Transverse colon (tissue), 4 donors: ENCODE data around the gene ABL1.

Experiments
- EP300 ChIP-seq: sonication (generic); formaldehyde crosslinking; IDR thresholded peaks from one replicate; pipeline ENCODE4 v1.6.1; 2017; ENCODE audit warnings: antibody characterized with exemption, low read depth
- POLR2A ChIP-seq: fragments of 450-650 bp; IDR thresholded peaks from one replicate; pipeline ENCODE4 v1.6.1; 2016; ENCODE audit warnings: antibody characterized with exemption, mild to moderate bottlenecking, moderate library complexity
- POLR2AphosphoS5 ChIP-seq, 3 donors: sonication (generic); formaldehyde crosslinking; IDR thresholded peaks; one replicate each; pipeline ENCODE4 v1.6.1; 2016; ENCODE audit warnings: antibody characterized with exemption in 3 of 3
- TF ChIP-seq, protein P1 (sequence below), 5 experiments: fragments of 200-600 bp in 3 of 5; fragments of 450-650 bp in 2 of 5; sonication (generic) in 3 of 5; IDR thresholded peaks; 1 replicate in 2 of 5; 2 replicates in 3 of 5; pipeline ENCODE4 v1.5.1; 2016 to 2017; ENCODE audit warnings: antibody characterized with exemption in 5 of 5, inconsistent platforms in 3 of 5, mild to moderate bottlenecking in 2 of 5, moderate library complexity in 1 of 5

DNA sequence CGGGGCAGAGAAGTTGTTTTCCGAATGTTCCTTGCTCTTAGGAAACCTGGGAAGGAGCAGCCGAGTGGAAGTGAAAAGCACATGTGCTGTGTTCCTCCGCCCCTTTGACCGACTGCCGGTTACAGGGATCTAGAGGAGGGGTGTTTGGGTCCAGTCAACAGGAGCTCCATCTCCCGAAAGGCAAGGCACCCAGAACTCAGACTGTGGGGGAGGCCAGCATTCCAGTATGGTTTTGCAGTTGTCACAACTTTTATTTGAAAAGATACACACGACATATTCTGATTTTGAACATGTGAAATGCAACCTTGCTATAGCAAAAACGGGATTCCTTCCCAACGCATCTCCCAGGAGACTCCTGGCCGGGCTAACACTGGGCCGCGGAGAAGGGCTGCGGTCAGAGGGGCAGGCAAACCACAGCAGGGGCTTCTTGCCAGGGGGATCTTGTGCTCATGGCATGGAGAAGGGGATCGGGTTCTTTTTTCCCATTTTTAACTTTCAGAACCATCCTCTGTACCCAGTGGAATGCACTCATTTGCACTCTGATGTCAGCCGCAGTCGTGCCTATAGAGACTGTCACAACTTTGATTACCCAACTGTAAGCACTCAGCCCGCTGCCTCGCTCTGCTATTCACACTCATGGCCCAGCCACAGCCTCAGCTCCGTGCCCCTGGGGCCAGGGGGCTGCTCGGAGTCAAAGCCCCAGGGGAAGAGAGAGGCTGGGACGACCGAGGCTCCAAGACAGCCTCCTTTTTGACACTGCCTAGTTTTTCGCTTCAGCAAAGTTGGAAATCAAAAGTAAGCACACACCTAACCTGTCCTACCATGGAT is 57.6 kb downstream of the ABL1 start:
- TF ChIP-seq, protein P1, sequence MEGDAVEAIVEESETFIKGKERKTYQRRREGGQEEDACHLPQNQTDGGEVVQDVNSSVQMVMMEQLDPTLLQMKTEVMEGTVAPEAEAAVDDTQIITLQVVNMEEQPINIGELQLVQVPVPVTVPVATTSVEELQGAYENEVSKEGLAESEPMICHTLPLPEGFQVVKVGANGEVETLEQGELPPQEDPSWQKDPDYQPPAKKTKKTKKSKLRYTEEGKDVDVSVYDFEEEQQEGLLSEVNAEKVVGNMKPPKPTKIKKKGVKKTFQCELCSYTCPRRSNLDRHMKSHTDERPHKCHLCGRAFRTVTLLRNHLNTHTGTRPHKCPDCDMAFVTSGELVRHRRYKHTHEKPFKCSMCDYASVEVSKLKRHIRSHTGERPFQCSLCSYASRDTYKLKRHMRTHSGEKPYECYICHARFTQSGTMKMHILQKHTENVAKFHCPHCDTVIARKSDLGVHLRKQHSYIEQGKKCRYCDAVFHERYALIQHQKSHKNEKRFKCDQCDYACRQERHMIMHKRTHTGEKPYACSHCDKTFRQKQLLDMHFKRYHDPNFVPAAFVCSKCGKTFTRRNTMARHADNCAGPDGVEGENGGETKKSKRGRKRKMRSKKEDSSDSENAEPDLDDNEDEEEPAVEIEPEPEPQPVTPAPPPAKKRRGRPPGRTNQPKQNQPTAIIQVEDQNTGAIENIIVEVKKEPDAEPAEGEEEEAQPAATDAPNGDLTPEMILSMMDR (IDR thresholded peaks at IDR 0.05), result no peak
- no peak for TF ChIP-seq POLR2A
- no peak for TF ChIP-seq EP300
- TF ChIP-seq POLR2AphosphoS5 (IDR thresholded peaks at IDR 0.05), result no peak
